GM19438 (cell line): ENCODE results near the gene IFIT5.
"Not testable (repeated sequence)": the region's sequence is repeated elsewhere in the genome, so short reads cannot be mapped to it uniquely, and the experiment has no call there.

Experiments used
- ATAC-seq: cut with Tn5 transposase; IDR thresholded peaks from one replicate; pipeline ENCODE4 v1.9.1; 2021; ENCODE audit warnings: low read depth; ENCODE audit not compliant: unreplicated experiment

IFIT5 gene

DNA sequence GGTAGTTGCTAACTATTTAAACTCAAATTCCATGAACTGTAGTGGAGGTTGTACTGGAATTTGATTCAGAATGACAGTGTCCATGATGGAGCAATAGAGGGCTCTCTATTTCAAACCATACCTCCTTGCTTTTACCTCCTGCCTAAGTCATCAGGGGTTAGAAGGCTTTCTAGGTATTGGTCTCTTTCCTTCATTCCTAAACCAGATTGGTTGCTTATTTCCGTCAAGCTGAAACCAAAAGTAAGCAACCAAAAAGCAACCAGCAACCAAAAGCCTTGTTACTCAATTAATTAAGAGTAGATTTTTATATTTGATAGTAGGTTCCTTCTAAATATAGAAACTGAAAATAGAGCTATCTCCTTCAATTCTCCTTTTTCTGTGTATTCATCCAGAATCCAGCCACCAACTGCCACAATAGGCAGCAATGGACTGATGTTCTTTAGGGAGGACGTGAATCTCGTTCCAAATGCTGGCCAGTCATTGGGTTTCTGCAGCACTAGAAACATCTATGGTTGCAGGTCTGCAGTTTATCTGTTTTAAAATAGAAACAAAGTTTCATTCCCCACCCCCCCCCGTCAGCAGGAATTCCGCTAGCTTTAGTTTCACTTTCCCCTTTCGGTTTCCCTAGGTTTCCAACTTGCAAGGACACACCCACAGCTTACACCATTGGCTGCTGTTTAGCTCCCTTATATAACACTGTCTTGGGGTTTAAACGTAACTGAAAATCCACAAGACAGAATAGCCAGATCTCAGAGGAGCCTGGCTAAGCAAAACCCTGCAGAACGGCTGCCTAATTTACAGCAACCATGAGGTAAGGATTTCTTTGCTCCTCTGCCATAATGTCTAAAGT is 22.2 kb upstream of the IFIT5 start, which contains the start of gene IFIT1:
TSS of gene IFIT1 (plus strand) at position 717 of the 850 bp plus-strand sequence. CDS start at position 807, 90 bp downstream.
- peak; percentile 75 for ATAC-seq

DNA sequence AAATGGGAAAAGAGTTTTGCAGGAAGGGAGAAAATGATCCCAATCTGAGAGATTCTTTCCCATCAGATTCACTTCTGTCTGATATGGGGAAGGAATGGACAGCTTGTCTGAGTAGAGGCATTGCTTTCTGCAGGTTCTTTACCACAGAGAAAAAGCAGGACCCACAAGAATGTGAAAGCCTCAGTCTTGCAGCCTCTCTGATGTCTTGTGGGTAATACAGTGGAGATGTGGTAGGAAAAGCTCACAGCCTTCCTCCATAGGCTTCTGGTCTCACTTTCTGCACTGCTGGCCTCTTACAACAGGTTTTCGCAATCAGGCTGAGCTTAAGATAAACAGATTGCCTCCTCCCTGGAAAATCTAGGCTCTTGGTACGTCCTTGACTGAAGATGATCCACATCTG is 21.4 kb upstream of the IFIT5 start:
- peak; percentile 56 for ATAC-seq

DNA sequence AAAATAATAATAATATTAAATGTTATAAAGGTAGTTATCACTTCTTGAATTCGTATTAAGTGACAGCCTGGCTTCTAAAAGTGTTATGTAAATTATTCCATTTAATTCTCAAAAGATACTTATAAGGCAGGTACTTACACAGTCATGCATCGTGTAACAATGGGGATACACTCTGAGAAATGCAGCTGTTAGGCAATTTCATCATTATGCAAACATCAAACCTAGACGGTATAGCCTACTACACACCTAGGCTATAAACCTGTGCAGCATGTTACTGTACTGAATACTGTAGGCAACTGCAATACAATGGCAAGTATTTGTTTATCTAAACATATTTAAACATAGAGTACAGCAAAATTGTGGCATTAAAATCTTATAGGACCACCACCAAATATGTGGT is 20.5 kb upstream of the IFIT5 start:
- ATAC-seq, result no peak

DNA sequence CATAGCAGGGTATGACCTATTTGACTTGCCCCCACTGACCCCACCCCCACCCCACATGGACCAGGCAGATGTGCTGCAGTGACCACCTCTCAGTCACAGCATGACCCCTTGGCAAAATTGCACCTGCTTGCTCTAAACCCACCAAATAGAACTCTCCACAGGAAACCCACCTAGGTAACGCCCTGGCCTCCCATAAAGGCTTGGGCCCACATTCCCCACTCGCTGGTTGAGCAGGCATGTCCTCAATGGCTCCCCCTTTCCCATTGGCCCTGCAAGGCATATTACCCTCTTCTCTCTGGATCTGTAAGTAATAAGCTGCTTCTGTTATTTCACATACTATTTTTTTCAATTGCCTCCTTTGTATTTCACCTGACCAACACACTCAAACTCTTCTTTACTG is 19.2 kb upstream of the IFIT5 start:
- ATAC-seq, result no peak

DNA sequence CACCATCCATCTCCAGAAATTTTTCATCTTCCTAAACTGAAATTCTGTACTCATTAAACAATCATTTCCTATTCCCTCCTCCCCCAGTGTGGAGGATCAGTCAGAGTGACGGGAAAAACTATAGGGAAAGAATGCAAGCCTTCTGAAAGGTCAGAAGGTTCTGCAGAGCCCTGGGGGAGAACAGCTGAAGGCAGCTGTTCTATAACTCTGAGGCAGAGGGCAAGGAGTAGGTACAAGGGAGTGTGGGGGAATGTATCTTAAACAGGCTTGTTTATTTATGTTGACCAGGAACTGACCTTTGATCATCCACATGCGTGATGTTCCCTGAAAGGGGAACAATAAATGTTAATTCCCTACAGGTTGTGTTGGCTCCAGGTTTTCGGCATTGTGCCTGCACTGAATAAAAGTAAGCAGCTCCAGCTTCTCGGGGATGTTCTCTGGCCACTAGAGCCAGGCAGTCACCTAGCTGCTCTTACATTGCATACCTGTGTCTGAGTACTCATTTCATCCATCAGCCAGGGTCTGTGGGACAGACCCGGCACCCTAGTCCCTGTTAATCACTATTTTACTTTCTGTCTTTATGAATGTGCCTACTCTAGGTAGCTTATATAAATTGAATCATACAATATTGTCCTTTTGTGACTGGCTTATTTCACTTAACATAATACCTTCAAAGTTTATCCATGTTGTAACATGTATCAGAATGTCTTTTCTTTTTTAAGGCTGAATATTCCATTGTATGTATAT is 16.2 kb upstream of the IFIT5 start:
- ATAC-seq, result no peak

DNA sequence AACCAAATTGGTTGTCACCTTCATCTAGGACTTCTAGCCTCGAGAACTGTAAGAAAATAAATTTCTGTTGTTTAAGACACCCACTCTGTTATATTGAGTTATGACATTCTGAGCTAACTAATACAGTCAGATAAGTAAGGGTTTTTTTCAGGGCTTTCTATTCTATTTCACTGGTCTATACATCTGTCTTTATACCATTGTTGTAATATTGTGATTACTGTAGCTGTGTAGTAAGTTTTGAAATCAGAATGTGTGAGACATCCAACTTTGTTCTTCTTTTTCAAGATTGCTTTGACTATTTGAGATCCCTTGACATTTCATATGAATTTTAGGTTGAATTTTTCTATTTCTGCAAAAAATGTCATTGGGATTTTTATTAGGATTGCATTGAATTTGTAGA is 14.4 kb upstream of the IFIT5 start:
- no peak for ATAC-seq

DNA sequence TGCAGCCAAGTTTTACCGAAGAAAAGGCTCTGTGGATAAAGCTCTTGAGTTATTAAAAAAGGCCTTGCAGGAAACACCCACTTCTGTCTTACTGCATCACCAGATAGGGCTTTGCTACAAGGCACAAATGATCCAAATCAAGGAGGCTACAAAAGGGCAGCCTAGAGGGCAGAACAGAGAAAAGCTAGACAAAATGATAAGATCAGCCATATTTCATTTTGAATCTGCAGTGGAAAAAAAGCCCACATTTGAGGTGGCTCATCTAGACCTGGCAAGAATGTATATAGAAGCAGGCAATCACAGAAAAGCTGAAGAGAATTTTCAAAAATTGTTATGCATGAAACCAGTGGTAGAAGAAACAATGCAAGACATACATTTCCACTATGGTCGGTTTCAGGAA is 11.3 kb upstream of the IFIT5 start:
- ATAC-seq, result no peak

DNA sequence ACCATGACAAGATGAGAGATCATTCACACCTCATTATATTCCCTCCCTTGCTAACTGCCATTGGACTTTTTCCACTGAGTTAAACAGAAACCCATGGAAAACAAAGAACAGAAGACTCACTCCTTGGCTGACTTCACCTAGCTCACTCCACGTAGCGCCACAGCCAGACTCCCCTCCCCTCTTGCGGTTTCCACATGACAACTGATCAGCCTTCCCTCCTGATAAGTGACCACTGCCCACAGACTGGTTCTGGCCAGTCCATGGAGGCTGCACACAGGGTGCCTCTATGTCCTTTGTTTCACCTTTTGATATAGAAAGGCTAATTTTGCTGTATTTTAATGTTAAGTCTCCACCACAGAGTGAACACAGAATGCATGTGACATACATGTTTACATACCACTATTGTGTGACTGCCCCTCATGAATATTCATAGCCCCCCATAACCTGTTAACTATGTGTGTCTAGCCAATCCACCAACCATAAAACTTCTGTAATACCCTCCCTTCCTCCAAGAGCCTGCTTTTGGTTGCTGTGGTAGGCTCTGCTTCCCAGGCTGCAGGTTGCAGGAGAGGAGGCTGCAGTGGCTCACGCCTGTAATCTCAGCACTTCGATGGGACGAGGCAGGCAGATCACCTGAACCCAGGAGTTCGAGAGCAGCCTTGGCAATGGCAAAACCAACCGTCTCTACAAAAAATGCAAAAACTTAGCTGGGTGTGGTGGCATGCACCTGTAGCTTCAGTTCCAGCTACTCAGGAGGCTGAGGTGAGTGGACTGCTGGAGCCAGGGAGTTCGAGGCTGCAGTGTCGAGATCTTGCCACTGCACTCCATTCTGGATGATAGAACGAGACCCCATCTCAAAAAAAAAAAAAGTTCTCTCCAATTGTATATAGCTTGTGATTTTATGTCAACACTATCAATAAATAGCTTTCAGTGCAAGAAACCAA is 10.0 kb upstream of the IFIT5 start:
- ATAC-seq, result no peak

DNA sequence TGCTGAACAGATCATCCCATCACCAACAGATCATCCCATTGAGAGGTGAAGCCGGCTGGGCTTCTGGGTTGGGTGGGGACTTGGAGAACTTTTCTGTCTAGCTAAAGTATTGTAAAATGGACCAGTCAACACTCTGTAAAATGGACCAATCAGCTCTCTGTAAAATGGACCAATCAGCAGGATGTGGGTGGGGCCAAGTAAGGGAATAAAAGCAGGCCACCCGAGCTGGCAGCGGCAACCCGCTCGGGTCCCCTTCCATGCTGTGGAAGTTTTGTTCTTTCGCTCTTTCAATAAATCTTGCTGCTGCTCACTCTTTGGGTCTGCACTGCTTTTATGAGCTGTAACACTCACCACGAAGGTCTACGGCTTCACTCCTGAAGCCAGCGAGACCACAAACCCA is 8.2 kb upstream of the IFIT5 start:
- not testable (repeated sequence) for ATAC-seq

DNA sequence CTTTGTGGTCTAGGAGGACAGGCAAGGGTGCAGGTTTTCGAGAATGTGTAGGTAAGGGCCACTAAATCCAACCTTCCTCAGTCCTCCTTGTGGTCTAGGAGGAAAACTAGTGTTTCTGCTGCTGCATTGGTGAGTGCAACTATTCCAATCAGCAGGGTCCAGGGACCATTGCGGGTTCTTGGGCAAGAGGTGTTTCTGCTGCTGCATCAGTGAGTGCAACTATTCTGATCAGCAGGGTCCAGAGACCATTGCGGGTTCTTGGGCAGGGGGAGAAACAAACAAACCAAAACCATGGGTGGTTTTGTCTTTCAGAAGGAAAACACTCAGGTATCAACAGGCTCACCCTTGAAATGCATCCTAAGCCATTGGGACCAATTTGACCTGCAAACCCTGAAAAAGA is 6.6 kb upstream of the IFIT5 start:
- not testable (repeated sequence) for ATAC-seq

DNA sequence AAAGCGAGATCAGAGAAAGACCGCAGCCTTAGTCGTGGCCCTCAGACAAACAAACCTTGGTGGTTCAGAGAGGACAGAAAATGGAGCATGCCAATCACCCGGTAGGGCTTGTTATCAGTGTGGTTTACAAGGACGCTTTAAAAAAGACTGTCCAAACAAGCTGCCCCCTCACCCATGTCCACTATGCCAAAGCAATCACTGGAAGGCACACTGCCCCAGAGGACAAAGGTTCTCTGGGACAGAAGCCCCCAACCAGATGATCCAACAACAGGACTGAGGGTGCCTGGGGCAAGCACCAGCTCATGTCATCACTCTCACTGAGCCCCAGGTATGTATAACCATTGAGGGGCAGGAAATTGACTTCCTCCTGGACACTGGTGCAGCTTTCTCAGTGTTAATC is 5.1 kb upstream of the IFIT5 start:
- not testable (repeated sequence) for ATAC-seq

DNA sequence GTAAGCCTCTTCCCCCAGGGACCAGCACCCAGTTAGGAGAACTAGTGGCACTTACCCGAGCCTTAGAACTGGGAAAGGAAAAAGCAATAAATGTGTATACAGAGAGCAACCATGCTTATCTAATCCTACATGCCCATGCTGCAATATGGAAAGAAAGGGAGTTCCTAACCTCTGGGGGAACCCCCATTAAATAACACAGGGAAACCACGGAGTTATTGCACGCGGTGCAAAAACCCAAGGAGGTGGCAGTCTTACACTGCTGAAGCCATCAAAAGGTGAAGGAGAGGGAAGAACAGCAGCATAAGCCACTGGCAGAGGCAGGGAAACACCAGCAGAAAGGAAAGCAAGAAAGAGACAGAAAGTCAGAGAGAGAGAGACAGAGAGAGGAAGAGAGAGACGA is 3.8 kb upstream of the IFIT5 start:
- not testable (repeated sequence) for ATAC-seq

DNA sequence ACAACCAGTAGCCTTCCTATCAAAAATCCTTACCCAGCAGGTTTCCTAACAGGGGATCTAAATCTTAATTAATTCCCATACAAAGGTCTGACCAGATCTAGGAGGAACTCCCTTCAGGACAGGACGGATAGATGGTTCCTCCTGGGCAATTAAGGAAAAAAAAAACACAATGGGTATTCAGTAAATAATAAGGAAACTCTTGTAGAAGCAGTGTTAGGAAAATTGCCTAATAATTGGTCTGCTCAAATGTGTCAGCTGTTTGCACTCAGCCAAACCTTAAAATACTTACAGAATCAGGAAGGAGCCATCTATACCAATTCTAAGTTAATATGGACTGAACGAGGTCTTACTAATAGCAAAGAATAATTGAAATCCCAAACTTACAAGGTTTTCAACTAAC is 3.2 kb upstream of the IFIT5 start:
- ATAC-seq, result not testable (repeated sequence)

DNA sequence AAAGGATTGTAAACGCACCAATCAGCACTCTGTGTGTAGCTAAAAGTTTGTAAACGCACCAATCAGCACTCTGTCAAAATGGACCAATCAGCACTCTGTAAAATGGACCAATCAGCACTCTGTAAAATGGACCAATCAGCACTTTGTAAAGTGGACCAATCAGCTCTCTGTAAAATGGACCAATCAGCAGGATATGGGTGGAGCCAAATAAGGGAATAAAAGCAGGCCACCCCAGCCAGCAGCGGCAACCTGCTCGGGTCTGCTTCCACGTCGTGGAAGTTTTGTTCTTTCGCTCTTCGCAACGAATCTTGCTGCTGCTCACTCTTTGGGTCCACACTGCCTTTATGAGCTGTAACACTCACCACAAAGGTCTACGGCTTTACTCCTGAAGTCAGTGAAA is 2.1 kb upstream of the IFIT5 start:
- ATAC-seq, result not testable (repeated sequence)

DNA sequence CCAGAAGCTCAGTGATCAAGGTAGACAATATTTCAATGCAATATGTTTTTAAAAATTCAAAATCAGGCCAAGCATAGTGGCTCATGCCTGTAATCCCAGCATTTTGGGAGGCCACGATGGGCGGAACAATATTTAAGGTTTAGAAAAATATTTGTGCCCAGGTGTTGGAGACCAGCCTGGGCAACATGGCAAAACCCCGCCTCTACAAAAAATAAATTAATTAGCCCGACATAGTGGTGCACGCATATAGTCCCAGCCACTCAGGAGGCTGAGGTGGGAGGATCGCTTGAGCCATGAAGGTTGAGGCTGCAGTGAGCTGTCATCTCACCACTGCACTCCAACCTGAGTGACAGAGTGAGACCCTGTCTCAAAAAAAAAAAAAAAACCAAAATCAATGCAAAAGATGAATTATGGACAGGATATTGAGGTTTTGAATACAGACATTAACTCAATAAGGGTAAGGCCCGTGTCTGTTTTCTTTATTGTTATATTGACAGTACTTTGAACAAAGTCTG is 913 bp upstream of the IFIT5 start:
- ATAC-seq, result no peak

DNA sequence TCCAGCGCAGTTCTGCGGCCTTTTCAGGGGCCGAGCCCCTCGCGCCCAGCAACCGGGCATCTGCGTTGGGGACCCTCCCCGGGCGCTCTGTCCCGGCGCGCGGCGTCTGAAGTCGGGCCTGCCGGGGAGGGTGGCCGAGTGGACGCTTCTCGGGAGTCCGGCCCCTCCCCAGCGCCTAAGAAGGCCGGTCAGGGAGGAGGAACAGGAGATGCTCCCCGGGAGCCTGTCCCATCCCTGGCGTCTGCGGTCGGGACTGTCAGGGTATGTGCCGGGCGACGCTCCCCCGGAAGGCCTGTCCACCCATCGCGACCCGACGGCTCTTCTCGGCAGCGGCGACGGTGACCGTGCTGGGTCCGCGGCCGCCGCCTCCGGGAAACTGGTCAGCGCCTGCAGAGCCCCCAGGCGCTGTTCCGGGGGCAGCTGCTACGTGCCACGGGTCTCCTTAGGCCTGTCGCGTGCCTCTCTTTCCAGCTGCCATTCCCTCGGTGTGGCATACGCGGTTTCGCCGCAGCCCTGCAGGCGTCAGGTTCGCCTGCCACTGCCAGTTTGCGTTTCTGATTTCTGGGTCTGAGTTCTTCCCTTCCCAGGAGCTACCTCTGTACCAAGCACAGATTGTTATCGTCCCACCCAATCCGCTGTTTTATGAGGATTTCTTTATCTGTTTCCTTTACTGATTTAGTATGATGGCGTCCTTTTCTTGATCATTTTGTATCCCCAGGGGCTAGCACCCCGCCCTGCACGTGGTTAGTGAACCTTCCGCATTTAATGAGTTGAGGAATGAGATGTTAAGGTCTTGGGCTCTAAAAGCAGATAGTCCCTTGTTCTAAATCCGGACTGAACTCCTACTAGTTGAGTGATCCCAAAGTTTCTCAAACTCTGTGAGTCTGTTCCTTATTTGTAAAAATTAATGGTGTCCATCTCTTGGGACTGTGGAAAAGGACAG is 782 bp downstream of the IFIT5 start:
- ATAC-seq, result peak; percentile 43

DNA sequence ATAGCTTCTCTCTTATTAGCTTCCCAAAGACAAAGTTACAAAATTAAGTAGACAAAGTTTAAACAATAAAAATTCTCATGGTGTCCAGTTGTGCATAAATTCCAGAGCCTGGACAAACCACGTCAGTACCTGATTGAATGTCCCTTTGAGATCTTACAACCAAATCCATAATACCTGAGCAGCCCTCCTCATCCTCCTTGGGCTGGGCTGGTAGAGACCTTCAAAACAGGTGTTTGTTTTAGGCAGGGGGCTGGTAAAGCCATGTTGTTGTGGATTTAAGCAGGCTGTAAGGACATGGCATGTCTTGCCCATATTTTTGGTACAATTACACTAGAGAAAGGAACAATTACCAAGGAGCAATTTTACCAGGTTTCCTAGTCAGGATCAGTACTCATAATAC is 2.1 kb downstream of the IFIT5 start:
- no peak for ATAC-seq

DNA sequence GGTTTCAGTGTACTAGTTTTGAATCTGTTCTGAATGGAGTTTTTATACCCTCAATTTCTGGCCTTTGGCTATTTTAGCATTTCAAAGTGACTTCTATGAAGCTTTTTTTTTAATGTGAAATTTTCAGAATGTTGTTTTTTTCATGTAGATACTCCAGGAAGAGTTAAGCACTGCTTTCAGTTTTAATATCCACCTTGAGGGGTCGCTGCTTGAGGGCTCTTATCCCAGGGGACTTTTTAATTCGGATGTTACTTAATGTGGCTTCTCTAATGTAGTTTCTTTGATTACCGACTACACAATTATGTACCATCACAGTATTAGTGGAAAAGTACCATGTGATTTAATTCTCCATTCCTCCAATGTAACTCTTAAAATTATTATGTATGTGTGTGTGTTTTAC is 5.2 kb downstream of the IFIT5 start:
- ATAC-seq, result no peak

DNA sequence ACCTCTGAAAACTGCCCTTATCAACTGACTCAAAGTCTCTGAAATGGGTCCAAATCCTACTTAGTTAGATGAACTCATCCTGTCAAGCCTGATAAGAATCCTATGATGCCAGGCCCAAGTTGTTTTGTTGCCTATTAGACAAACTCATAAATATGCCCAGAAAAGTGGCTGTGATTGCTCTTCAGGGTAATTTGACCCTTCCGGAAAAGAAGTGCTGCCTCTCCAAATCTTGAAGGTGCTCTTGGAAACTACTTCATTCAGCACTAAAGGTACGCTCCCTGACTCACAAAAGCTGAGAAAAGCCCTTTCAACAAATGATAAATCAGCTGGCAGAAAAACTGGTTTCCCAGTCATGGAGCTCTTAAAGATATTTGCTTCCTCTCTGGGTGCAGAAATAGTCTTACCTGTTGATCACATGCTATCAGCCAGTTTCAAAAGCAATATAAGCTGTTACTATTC is 6.7 kb downstream of the IFIT5 start:
- no peak for ATAC-seq
